VCaP (cell line): Measurements from ENCODE around the gene MPP2.

Experiments
- H3K27ac ChIP-seq: fragments of 450-650 bp; 2 replicates; pipeline ENCODE4 v1.5.1; 2017
- TF ChIP-seq, protein P1 (sequence below): fragments of 450-650 bp; conservative IDR thresholded peaks from 2 replicates; pipeline ENCODE4 v1.5.1; 2017; ENCODE audit warnings: mild to moderate bottlenecking, moderate library complexity

The MPP2 gene

DNA sequence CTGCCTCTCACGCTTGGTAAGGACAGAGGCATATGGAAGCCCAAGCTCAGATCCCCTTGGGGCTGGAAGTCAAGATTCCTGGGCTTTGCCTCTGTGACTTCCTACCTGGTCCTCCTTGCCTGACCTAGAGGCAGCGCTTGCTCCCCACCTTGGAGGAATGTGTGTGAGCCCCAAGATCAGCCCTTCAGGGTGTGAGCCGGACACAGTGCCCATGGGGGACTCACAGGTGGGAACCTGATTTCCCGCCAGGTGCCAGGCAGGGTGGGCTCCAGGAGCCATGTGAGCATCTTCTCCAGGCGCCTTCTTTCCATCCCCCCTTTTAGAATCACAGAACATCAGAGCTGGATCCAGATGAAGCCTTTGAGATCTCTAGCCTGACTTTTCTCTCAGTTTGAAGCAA lies 50.2 kb downstream of the MPP2 start:
- TF ChIP-seq, protein P1, sequence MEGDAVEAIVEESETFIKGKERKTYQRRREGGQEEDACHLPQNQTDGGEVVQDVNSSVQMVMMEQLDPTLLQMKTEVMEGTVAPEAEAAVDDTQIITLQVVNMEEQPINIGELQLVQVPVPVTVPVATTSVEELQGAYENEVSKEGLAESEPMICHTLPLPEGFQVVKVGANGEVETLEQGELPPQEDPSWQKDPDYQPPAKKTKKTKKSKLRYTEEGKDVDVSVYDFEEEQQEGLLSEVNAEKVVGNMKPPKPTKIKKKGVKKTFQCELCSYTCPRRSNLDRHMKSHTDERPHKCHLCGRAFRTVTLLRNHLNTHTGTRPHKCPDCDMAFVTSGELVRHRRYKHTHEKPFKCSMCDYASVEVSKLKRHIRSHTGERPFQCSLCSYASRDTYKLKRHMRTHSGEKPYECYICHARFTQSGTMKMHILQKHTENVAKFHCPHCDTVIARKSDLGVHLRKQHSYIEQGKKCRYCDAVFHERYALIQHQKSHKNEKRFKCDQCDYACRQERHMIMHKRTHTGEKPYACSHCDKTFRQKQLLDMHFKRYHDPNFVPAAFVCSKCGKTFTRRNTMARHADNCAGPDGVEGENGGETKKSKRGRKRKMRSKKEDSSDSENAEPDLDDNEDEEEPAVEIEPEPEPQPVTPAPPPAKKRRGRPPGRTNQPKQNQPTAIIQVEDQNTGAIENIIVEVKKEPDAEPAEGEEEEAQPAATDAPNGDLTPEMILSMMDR, result no peak
- no peak overlapping the region for H3K27ac ChIP-seq

DNA sequence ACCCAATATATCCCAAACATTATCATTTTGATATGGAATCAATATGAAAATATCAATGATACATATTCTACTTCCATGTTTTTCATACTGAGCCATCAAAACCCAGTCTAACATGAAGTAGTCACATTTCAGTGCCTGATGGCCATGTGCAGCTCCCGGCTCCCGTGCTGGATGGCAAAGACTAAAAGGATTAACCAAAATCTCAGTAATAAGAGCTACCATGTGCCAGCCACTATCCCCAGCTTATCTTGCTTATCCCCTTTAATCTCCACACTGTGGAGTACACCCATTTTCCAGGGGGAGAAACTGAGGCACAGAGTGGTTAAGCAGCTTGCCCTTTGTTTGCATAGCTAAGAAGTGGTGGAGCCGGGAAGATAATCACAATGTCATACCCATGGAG lies 51.2 kb downstream of the MPP2 start:
- no peak overlapping the region for H3K27ac ChIP-seq
- TF ChIP-seq, protein P1, result no peak

DNA sequence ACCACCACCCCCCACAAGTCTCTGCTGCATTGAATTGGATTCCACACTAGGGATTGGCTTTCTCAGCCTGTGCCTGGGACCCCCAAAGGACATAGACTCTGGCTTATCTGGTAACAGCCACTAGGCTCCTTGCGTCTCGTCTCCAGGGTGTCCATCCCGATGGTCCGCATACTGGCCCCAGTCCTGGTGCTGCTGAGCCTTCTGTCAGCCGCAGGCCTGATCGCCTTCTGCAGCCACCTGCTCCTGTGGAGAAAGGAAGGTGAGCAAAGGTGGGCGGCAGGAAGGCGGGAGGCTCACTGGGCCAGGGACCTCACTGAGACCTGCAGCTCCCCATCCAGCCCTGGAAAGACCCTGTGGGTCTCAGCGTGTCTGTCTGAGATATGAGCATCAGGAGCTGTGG lies 52.3 kb downstream of the MPP2 start:
- TF ChIP-seq, protein P1, result no peak
- no peak overlapping the region for H3K27ac ChIP-seq

DNA sequence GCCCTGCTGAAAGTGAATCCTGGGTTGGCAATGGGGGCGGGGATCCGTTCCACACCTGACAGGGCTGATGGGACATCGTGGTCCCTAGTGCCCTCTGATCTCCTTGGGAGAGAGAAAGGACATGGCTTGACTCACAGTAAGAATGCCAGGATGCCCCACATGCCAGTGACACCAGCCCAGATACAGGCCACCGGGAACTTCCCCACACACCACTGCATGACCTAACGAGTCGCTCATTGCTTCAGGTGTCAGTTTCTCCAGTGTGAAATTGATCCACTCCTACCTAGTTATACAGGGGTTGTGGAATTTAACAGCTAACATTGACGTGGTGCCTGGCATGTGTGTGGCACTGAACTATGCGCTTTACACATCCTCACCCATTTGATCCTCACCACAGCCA lies 52.8 kb downstream of the MPP2 start:
- TF ChIP-seq, protein P1, result no peak
- H3K27ac ChIP-seq, result no peak overlapping the region

DNA sequence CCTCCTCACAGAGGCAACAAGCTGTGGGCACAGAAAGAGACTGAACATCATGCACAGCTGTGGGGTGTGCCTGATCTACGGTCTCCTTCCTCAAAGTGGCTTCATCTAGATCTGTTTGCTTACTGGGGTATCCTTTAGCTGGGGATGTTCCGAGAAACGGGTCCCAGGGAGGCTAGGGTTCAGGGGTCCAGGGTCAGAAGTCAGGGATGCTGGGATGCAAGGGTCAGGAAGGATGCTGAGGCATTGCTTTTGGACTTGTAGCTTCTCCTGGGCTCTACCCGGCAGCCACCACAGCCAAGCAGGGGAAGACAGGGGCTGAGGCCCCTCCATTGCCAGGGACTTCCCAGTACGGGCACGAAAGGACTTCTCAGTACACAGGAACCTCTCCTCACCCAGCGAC lies 53.8 kb downstream of the MPP2 start:
- TF ChIP-seq, protein P1, result no peak
- no peak overlapping the region for H3K27ac ChIP-seq

DNA sequence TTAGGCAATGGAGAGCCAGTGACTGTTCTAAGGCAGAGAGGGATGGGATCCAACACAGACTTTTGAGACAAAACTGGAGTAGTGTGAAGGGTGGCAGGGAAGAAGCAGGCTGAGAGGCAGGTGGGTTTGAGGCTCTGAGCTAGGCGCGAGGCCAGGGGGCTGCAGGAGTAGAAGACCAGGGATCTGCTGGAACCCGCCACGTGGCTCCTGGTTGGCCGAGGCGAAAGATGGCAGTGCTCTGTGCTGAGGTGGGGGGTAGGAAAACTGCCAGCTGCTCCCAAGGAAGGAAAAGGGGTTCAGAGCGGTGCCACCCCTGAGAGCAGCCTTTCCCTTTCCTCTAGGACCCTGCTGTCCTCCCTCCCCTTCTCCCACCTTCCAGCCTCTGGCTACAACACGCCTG lies 54.8 kb downstream of the MPP2 start:
- no peak overlapping the region for H3K27ac ChIP-seq
- TF ChIP-seq, protein P1, result no peak

DNA sequence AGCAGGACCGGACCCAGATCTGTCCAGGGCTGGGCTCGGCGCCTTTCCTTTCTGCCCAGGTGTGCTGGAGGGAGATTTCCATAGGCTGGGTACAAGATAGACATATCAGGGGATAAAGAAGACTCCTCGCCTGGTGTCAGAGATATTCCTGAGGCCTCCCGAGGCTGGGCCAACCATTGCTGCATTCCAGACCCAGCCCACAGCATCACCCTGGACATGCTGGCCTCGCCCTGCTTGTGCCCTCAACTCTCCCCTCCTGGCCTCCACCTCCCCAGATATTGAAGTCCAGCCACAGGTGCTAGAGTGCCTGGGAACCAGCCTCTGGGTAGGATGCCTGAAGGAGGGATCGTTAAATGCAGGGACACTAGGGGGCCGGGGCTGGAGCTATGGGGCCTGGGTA lies 58.2 kb downstream of the MPP2 start:
- no peak overlapping the region for H3K27ac ChIP-seq
- TF ChIP-seq, protein P1, result no peak

DNA sequence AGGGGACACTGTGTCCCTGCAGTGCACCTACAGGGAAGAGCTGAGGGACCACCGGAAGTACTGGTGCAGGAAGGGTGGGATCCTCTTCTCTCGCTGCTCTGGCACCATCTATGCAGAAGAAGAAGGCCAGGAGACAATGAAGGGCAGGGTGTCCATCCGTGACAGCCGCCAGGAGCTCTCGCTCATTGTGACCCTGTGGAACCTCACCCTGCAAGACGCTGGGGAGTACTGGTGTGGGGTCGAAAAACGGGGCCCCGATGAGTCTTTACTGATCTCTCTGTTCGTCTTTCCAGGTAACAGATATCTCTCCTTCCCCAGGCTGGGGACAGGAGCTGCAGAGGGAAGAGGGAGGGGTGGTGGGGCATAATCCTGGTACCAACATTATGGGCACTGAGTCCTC lies 58.7 kb downstream of the MPP2 start:
- H3K27ac ChIP-seq, result no peak overlapping the region
- TF ChIP-seq, protein P1, result no peak
